ENCODE measurements around the gene PLBD2.

The PLBD2 gene, protein sequence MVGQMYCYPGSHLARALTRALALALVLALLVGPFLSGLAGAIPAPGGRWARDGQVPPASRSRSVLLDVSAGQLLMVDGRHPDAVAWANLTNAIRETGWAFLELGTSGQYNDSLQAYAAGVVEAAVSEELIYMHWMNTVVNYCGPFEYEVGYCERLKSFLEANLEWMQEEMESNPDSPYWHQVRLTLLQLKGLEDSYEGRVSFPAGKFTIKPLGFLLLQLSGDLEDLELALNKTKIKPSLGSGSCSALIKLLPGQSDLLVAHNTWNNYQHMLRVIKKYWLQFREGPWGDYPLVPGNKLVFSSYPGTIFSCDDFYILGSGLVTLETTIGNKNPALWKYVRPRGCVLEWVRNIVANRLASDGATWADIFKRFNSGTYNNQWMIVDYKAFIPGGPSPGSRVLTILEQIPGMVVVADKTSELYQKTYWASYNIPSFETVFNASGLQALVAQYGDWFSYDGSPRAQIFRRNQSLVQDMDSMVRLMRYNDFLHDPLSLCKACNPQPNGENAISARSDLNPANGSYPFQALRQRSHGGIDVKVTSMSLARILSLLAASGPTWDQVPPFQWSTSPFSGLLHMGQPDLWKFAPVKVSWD

DNA sequence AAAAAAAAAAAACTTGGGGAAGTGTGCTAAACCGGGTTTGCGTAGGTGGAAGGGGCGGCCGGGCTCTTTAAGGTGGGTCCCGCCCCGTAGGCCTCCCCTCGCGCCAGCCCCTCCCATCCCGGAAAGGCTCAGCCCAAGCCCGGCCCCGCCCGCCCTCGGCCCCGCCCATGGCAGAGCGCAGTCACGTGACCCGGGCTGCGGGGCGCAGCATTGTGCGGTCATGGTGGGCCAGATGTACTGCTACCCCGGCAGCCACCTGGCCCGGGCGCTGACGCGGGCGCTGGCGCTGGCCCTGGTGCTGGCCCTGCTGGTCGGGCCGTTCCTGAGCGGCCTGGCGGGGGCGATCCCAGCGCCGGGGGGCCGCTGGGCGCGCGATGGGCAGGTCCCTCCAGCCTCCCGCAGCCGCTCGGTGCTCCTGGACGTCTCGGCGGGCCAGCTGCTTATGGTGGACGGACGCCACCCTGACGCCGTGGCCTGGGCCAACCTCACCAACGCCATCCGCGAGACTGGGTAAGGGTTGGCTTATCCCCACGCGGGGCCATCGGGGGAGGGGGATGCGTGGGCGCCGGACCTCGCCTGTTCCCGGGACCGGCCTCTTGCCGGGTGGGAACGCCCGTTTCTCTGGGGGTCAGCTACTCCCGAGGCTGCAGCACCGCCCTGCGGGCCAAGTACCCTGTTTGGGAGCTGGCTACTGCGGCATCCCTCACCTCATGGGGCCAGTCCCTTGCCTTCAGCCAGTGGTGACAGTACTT, at the start of gene PLBD2:
PLBD2 (plus strand) TSS at position 207 of the 752 bp plus-strand sequence; CDS start at position 221, 14 bp downstream.
- DNase-seq (ENCODE audit: low read depth): peak; percentile 94
- no peak for TF ChIP-seq CTCF (IDR thresholded peaks at IDR 0.05; ENCODE audit: low read length, missing control alignments)
- H3K4me3 ChIP-seq (replicated peaks; ENCODE audit: low read depth, low read length): peak within 1 kb of the TSS; percentile 90

- peak; percentile 44 for DNase-seq (ENCODE audit: low read depth)
- peak; percentile 43 for TF ChIP-seq CTCF (IDR thresholded peaks at IDR 0.05; ENCODE audit: low read length, missing control alignments)
- H3K4me3 ChIP-seq (replicated peaks; ENCODE audit: low read depth, low read length): no peak overlapping the region
Observed at GRCh38 chr12:113310489-113310888, 47.9 kb upstream of the PLBD2 start.

DNA sequence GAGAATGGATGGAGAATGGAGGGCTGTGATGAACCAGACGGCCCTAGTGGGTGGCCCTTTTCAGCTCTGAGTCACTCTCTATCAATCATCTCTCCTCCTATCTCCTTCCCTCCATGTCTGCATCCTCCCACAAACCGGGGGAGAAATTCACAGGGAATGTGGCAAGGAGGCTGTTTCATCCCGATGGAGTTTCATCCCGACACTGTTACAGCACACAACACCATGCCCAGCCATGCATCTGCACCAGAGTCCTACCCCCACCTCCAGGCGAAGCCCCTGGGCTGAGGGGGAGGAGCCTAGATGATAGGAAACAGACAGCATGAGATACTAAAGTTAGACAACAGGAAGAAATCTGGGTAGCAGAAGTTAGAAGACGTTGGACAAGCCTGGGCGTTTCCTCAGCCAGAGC, 44.3 kb upstream of the PLBD2 start:
- no peak overlapping the region for H3K4me3 ChIP-seq (replicated peaks; ENCODE audit: low read depth, low read length)
- no peak for TF ChIP-seq CTCF (IDR thresholded peaks at IDR 0.05; ENCODE audit: low read length, missing control alignments)
- DNase-seq (ENCODE audit: low read depth): peak; percentile 48

- no peak overlapping the region for H3K4me3 ChIP-seq (replicated peaks; ENCODE audit: low read depth, low read length)
- no peak for DNase-seq (ENCODE audit: low read depth)
- no peak for TF ChIP-seq CTCF (IDR thresholded peaks at IDR 0.05; ENCODE audit: low read length, missing control alignments)
Observed at GRCh38 chr12:113315358-113315757, 43.0 kb upstream of the PLBD2 start.

- no peak for TF ChIP-seq CTCF (IDR thresholded peaks at IDR 0.05; ENCODE audit: low read length, missing control alignments)
- H3K4me3 ChIP-seq (replicated peaks; ENCODE audit: low read depth, low read length): no peak overlapping the region
- DNase-seq (ENCODE audit: low read depth): no peak
Observed at GRCh38 chr12:113316155-113316554, 42.2 kb upstream of the PLBD2 start.

DNA sequence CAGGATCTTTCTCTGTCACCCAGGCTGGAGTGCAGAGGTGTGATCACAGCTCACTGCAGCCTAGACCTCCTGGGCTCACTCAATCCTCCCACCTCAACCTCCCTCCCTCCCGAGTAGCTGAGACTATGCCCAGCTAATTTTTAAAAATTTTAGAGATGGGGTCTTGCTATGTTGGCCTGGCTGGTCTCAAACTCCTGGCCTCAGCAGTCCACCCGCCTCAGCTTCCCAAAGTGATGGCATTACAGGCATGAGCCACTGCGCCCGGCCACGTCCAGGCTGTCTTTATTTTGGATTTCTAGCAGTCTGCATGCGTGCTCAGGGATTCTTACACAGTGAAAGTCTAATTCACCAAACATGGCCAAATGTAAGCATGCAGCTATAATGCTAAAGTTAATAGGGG, 41.3 kb upstream of the PLBD2 start:
- no peak for TF ChIP-seq CTCF (IDR thresholded peaks at IDR 0.05; ENCODE audit: low read length, missing control alignments)
- H3K4me3 ChIP-seq (replicated peaks; ENCODE audit: low read depth, low read length): no peak overlapping the region
- DNase-seq (ENCODE audit: low read depth): no peak
